ENCODE measurements around the gene DMD.

DMD gene

GRCh38 chrX:32501606-32502005 is 709.7 kb downstream of the DMD start:
- no peak for DNase-seq

- DNase-seq = no peak
Measured at GRCh38 chrX:32496671-32497070, 714.7 kb downstream of the DMD start.

- no peak for DNase-seq
Measured at GRCh38 chrX:32495855-32496254, 715.5 kb downstream of the DMD start.

- DNase-seq = no peak
Measured at GRCh38 chrX:32489125-32489524, 722.2 kb downstream of the DMD start.

- DNase-seq = no peak
Measured at GRCh38 chrX:32483534-32484136, 727.7 kb downstream of the DMD start.

DNA sequence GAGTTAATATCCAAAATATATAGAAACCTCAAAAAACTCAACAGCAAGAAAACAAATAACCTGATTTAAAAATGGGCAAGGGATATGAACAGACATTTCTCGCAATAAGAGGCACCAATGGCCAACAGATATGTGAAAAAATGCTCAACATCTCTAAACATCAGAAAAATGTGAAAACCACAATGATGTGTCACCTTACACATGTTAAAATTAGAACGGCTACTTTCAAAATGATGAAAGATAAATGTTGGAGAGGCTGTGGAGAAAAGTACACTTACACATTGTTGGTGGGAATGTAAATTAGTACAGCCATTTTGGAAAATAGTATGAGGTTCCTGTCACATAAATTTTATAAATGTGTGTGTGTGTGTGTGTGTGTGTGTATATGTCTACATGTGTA is 731.3 kb downstream of the DMD start:
- no peak for DNase-seq

DNA sequence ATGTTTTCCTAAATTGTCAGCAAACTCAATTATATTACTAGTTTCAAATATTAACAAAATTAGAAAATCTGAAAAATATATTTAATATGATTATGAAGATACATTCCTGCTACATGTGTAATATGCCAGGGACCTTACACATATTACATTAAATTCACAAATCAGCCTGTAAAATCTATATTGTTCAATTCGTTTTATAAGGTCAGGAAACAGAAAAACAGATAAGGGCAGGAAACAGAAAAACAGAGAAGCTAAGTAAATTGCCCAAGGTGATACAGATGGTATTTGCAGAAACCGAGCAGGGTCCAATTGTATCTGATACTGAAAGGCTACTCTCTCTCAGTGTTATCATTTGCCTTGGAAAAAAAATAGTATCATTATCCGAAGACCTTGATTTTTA is 739.0 kb downstream of the DMD start:
- no peak for DNase-seq

- no peak for DNase-seq
Measured at GRCh38 chrX:32455704-32456103, 755.6 kb downstream of the DMD start.

- DNase-seq = no peak
Measured at GRCh38 chrX:32451954-32452695, 759.2 kb downstream of the DMD start.

GRCh38 chrX:32448945-32449344 is 762.4 kb downstream of the DMD start:
- no peak for DNase-seq

DNA sequence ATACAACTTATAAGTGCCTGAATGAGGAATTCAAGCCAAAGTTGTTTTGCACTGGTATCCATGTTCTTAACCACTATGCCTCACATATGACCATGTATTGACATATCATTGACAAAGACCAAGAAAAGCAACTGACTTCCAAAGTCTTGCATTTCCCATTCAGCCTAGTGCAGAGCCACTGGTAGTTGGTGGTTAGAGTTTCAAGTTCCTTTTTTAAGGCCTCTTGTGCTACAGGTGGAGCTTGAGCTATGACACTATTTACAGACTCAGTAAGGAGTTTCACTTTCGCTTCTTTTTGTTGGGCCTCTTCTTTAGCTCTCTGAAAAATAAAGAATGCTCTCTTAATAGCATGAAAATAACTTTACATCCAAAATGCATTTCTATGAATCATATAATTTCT is 763.0 kb downstream of the DMD start:
- DNase-seq = no peak

- DNase-seq = no peak
Measured at GRCh38 chrX:32447640-32448039, 763.7 kb downstream of the DMD start.

- no peak for DNase-seq
Measured at GRCh38 chrX:32443841-32444240, 767.5 kb downstream of the DMD start.

- no peak for DNase-seq
Measured at GRCh38 chrX:32421266-32421665, 790.1 kb downstream of the DMD start.

GRCh38 chrX:32408389-32408788 is 803.0 kb downstream of the DMD start:
- DNase-seq = peak in 7 of 56 donors; percentile 0 to 8 (median 0)

DNA sequence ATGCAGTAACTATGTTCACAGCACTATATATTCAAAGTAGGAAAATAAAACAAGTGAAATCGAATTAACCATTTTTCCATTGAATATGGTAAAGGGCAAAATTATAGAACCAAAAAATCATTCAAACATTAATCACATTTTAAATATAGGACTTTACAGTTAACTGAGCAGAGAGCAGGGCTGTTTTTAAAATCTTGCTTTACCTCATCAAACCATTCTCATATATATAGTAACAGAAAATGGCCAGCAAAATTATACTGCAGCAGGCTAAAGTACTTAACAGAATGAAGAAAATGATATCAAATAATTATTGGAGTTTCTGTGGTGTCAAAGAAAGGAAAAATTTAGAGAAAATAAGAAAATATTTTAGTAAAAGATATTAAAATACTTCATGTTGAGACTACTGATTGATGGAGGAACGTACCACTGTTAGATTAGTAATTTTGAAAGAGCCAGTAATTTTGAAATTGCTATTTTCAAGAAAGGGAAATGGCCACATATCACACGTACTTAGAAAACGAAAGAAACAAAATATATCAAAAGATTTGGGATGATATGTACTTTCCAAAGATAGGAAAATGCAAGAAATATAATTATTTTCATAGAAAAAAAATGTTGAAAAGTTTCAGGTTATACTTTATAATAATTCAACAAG is 813.7 kb downstream of the DMD start:
- no peak for DNase-seq

DNA sequence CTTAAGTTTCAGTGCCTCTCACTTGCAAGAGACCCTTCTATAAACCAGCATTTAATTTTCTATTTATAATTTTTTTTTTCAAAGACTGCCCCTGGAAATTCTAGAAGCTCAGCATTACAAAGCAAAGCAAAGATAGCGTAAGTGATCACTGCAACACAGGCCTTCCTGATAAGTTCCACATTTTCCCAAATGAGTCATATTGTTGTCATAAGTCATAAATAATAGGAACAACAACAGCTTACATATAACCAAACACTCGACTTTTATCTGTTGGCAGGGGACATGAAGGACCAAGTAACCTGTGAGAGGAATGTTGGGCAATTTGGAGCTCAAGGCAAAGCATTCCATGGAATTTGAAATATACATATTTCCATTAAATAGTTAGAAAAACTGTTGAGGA is 815.5 kb downstream of the DMD start:
- DNase-seq = no peak

DNA sequence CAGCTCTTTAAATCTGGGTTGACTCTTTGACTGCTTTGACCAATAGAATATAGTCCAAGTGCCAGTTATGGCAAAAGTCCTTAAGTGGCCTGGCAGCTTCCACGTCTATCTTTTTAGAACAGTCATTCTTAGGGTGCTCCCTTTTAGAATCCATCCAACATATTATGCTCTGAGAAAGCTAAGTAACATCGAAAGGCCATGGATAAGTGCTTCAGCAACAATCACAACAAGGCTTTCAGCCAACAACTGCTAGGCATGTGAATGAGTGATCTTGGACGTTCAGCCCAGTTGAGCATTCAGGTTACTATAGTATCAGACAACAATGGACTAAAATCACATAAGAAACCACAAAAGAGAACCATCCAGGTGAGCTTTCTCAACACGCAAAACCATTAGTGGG is 818.7 kb downstream of the DMD start:
- DNase-seq = no peak

GRCh38 chrX:32370456-32371205 is 840.7 kb downstream of the DMD start:
- no peak for DNase-seq

- DNase-seq = no peak
Measured at GRCh38 chrX:32293962-32294700, 917.2 kb downstream of the DMD start.

DNA sequence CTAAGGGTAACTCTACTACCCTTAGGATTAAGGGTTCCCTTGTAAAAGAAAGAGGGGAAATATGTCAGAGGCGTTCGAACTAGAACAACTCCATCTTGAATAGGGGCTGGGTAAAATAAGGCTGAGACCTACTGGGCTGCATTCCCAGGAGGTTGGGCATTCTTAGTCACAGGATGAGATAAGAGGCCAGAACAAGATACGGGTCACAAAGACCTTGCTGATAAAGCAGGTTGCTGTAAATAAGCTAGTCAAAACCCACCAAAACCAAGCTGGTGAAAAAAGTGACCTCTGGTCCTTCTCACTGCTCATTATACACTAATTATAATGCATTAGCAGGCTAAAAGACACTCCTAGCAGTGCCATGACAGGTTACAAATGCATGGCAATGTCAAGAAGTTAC is 922.0 kb downstream of the DMD start:
- no peak for DNase-seq

All from nucleus accumbens (tissue), 56 donors.